HUDEP-2 (cell line): ENCODE results near the gene ZFHX3.
A peak's percentile ranks its signal among the peaks of the same experiment; 100 is the strongest.

Experiments used
- DNase-seq, 76 experiments: peaks; one replicate each; lab custom pipeline; 2025; ENCODE audit not compliant: unreplicated experiment in 76 of 76; lab: John Stamatoyannopoulos, UW

The ZFHX3 gene

DNA sequence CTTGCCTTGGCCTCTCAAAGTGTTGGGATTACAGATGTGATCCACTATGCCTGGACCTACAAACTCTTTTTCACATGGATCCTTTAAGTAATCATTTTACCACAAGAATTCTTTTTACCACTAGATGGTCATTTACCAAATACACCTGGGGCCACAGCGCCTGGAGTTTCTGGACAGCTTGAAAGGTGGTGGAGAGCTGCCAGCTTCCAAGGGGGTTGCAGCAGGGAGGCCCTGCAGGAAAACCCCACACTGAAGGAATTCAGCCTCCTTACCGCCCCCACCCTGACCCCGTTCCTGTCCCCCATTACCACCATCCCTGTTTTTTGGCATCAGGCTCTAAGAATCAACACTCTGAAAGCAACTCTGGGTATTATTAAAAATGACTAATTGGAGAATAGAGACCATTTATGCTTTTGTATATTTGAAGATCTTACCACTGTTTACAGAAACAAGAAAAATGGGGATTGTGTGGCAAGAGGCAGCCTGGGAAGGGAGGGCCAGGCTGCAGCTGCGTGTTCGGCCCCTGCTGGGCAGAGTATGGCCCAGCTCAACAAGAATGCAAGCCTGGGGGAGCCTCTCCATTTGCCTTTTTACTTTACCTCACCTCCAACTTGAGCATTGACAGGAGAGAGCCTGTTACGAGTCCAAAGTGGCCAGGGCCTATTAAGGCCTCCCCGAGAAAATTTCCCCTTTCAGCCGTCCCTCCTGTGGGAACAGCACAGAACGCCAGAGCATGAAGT is 209.9 kb downstream of the ZFHX3 start:
- no peak for DNase-seq

DNA sequence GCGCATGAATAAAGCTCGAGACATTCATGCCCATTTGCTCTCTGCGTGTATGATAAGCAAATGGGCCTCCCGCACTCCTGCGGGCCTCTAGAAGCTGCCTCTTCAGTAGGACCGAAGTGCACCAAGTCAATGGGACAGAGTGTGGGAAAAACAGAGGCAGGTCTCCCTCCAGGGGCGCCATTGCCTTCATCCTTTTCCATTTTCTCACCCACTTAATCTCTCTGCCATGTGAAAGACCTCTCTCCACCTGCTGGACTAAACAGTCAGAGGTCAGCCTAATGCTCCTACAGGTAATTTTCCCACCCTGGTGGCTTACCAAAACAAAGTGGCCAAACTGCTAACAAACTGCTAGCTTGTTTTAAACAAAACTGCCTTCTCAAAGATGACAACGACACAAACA is 210.9 kb downstream of the ZFHX3 start:
- DNase-seq = no peak

- DNase-seq = no peak
Observed at GRCh38 chr16:72836181-72836580, 211.7 kb downstream of the ZFHX3 start.

DNA sequence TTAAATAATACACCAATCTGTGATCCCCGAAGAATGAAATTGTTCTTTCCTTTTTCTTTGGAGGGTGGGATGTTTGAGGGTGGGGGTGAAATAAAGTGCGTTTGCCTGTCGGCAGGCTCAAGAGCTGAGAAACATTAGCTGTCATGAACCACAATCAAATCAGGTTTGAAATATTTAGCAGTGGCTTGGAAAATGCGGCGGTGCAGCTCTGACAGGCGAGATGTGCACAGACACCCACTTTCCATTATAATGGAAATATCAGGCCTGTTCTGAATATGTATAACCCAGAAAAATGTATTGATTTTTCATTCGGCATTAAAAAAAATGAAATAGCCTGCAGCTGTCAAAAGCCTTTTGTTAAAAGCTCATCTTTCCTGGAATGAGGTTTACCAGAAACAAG is 212.8 kb downstream of the ZFHX3 start:
- DNase-seq = no peak

DNA sequence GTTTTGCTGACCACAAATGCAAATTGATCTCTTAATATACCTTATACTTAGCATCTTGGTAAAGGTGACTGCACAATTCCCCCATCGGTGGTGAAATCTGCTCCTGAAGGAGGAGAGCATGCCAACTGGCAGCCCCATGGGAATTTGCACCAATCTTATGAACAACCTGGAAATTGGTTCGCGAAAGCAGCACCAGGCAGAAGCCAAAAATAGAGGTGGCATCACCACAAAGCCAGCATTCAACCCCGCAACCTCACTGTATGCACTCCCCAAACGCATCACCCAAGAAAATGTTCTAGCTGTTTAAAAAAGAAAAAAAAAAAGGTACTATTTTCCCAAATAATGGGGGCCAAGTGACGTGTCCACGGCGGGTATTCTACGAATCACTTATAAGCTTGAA is 213.4 kb downstream of the ZFHX3 start:
- no peak for DNase-seq

DNA sequence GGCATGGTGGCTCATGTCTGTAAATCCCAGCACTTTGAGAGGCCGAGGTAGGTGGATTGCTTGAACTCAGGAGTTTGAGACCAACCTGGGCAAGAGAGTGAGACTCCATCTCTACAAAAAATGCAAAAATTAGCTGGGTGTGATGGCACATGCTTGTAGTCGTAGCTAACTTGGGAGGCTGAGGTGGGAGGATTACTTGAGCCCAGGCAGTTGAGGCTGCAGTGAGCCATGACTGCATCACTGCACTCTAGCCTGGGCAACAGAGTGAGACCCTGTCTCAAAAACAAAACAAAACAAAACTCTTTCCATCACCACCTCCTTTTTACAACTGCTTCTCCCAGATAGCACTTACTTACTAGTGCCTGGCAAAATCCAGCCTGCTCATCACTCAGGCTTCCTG is 214.0 kb downstream of the ZFHX3 start:
- DNase-seq = no peak

DNA sequence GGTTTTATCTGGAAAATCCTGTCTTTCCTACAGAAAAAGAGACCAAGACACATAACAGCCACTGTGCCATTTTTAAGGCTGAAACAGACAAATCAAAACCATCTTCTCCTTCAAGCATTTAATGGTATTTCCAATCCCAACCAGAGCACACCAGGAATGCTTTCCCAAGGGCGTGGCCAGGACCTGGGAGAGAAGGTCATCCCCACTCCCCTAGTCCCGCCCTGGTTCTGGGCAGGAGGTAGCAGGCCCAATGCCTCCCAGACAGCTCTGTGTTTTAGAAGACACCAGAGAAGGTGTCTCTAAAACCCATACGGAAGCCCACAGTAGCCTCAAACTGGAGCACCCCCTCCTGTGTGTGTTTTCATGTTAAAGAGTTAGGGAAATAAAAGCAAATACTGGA is 214.4 kb downstream of the ZFHX3 start:
- DNase-seq = no peak

- peak in 53 of 76 experiments; percentile 2 to 69 (median 34) for DNase-seq
Observed at GRCh38 chr16:72832621-72833248, 215.2 kb downstream of the ZFHX3 start.

GRCh38 chr16:72829846-72830775 is 217.8 kb downstream of the ZFHX3 start:
- no peak for DNase-seq

DNA sequence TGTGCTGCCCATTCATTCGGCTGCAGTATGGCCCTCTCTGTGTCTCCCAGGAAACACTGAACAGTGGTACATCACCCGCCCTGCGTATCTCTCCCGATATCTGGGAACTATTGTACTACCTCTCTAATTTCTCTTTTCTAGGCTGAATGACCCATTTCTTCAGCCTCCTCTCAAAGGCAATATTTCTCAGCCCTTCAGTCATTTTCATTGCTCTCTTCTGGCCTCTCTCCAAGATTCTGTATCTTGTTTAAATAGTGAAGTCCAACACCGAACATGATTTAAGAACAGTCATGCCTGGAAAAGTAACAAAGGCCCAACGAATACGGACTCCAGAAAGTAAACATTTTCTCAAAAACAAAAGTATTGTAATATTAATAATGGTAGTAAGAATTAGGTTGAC is 220.1 kb downstream of the ZFHX3 start:
- DNase-seq = no peak

DNA sequence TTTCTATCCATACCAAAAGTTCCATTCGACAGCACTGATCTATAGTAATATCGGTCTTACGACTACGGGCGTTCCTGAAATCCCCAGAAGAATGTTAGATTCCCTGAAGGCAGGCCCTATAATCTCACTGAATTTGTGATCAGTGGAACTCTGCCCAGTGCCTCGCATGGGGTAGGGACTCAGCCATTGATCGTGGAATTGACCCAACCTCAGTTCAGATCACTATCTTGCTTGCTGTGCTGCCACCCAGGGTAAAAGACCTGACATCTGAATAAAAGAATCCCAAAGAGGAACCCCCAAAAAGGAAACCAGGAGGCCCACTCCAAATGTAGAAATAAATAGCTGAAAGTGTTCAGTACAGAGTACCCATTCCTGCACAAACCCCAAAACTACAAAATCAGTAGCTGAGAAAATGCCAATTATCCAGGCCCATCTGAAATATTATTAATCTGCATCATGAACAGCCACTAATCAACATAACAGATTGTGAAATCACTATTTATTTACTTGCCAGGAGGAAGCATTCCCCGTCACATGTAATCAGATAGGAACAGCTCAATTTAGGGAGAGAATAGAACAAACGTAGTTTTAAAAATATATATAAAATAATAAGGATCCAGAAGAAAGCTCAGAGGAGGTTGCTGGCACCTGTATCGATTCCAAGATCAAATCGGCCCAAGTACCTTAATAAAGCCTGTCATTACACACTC is 221.9 kb downstream of the ZFHX3 start:
- no peak for DNase-seq

GRCh38 chr16:72824761-72825160 is 223.2 kb downstream of the ZFHX3 start:
- DNase-seq = no peak

DNA sequence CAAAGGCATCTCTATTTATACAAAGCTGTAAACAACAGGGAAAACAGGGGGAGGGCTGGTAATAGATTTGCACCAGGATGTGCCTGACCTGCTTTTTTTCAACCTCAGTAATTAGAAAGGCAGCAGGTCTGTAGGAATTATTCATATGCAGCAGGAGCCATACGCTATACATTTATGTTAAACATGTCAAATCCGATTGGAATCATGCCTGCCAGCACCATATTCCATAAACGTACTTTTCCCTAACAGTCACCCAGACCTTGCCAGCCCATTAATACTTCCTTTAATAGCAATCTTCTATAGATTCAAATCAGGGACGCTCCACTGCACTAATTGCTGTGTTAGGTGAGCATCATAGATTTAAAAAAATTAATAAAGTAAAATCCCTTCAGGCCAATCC is 223.9 kb downstream of the ZFHX3 start:
- no peak for DNase-seq

GRCh38 chr16:72821185-72821950 is 226.6 kb downstream of the ZFHX3 start:
- DNase-seq = no peak

GRCh38 chr16:72819345-72819744 is 228.6 kb downstream of the ZFHX3 start:
- DNase-seq = no peak

DNA sequence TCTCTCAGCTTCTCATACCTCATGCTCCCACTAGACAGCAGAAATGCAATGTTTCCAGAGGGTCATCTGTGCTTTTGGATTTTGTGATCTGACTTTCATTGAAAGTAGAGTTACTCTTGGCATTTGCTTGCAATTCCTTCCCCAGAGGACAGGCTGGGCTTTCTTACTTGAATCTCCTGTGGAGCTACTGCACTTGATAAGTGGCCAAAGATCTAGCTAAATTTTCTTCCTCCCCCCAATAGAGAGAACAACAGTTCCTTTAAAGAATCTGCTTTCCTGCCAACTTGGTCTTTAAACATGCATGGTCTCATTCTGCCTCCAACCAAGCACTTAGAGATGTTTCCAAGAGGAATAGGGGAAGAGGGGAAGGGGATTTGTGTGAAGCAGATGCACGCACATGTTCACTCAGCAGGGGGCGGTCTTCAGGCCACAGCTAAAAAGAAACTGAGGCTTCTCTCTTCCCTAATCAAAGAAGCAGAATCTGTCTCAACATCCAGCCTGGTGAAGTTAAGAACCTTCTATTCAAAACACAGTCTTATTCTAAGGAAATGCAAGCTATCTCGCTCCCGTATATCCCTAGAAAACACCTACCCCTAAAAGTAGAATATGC is 229.6 kb downstream of the ZFHX3 start:
- DNase-seq = no peak

DNA sequence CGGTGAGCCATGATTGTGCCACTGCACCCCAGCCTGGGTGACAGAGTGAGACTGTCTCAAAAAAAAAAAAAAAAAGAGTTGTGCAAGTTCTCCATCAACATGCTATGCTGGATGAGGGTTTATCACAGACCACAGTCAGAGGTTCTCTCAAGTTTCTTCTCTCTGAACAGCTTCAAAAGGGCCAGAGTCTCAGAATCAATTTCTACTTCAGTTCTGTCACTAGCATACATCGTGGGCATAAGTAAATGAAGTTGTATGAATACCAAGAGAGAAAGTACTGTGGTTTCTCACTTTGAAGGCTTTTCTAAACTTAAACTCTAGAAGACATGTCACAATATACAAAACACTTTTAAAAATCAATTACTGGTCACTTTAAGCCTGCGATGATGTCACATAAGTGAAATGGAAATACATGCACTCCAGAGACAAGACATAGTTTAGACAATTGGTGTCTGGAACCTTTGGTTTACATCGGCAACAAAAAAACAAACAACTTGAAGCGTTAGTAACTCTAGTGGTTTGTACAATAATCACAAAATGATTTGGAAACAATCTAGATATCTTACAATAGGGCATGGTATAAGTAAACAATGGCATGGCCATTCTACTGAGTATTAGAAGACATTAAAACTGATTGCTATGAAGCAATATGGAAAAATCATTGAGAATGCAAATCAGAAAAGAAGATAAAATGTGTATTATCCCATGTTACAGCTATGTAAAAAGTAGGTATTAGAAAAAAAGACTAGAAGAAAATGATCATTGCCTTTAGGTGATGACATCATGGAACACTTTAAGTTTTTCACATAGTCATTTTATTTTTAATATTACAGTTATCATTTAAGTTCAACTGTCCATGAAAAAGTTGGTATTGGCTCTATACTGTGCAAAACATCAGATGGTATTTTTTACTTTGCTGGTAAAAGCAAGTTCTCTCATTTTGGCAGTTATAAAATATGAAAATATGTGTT is 232.3 kb downstream of the ZFHX3 start:
- no peak for DNase-seq

DNA sequence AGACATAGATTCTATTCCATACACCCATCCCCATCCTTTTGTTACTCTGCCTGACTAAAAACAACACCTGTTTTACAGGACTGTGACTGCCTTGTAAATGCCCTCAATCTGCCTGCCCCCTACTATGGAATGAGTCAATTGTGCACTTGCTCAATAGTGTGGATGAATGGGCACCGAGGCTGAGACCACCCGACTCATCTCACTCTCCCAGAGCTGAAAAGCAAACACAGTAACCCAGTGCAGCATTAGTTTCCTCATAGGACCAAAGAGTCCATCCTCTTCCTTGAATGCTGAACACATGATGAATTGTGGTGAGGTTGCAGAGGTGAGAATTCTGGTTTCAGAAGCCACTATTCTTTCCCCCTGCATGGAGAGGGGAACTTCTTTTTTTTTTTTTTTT is 233.7 kb downstream of the ZFHX3 start:
- DNase-seq = no peak

GRCh38 chr16:72812672-72813071 is 235.3 kb downstream of the ZFHX3 start:
- no peak for DNase-seq
